Stomach (tissue), 19 donors: Measurements from ENCODE around the gene KCNIP4. TPM values are rescaled to one million over a fixed set of nuclear protein-coding genes. Genes with fewer than 3 reads are reported as not detected.
"Not testable (repeated sequence)": the region's sequence is repeated elsewhere in the genome, so short reads cannot be mapped to it uniquely, and the experiment has no call there.

Source experiments
- DNase-seq, 2 donors: peaks; one replicate each; pipeline versions ENCODE4 v3.0.0 to v3.0.0-alpha.2; 2013 to 2019
- H3K27ac ChIP-seq, 5 donors: fragments of 200-600 bp in 4 of 5; sonication (generic) in 4 of 5; one replicate each; pipeline ENCODE4 v1.5.1; 2013 to 2019; ENCODE audit warnings: mild to moderate bottlenecking in 1 of 5, moderate library complexity in 1 of 5
- H3K27me3 ChIP-seq, 3 donors: fragments of 200-600 bp; sonication (generic); one replicate each; pipeline ENCODE4 v1.5.1; 2017 to 2019; ENCODE audit warnings: mixed run types in 1 of 3
- H3K36me3 ChIP-seq, 4 donors: fragments of 200-600 bp; sonication (generic); 1 replicate in 3 of 4; 2 replicates in 1 of 4; pipeline ENCODE4 v1.5.1; 2016 to 2019
- H3K4me1 ChIP-seq, 4 donors: fragments of 200-600 bp; sonication (generic); one replicate each; pipeline ENCODE4 v1.5.1; 2016 to 2019
- H3K4me3 ChIP-seq, 4 donors: fragments of 200-600 bp; sonication (generic) in 3 of 4; one replicate each; pipeline ENCODE4 v1.5.1; 2016 to 2019; ENCODE audit warnings: mild to moderate bottlenecking in 1 of 4
- H3K9me3 ChIP-seq, 4 donors: fragments of 200-600 bp; sonication (generic); one replicate each; pipeline ENCODE4 v1.5.1; 2016 to 2019
- EP300 ChIP-seq: sonication (generic); formaldehyde crosslinking; IDR thresholded peaks from one replicate; pipeline ENCODE4 v1.6.1; 2017; ENCODE audit warnings: antibody characterized with exemption
- POLR2A ChIP-seq, 4 donors: fragments of 450-650 bp; IDR thresholded peaks; one replicate each; pipeline ENCODE4 v1.6.1; 2016; ENCODE audit warnings: antibody characterized with exemption in 4 of 4, control low read depth in 2 of 4, mild to moderate bottlenecking in 1 of 4, moderate library complexity in 1 of 4
- POLR2AphosphoS5 ChIP-seq, 3 donors: sonication (generic); formaldehyde crosslinking; IDR thresholded peaks; one replicate each; pipeline ENCODE4 v1.6.1; 2016; ENCODE audit warnings: antibody characterized with exemption in 3 of 3
- WGBS, 5 donors: extraction: QIAGEN DNeasy Blood & Tissue Kit in 3 of 5; methylation state at CpG; one replicate each; pipeline versions ENCODE4 v1.1.5 to v1.1.7; 2013 to 2018; 5-methylcytosine and 5-hydroxymethylcytosine counted together
- intact Hi-C: fragments of 100-400 bp; cut with DNase I; formaldehyde crosslinking; loops from one replicate; pipeline ENCODE4 v1.15.1; 2023; ENCODE audit warnings: low total_unique reads
- long read RNA-seq, 10 donors: transcript quantifications; one replicate each; lab custom pipeline, GENCODE V29; 2026
- polyA plus RNA-seq, 3 donors: library from polyadenylated mRNA; stranded (reverse); fragments of 200-250 nt; gene quantifications; one replicate each; pipeline ENCODE4 v1.2.3, GENCODE V29; 2013
- total RNA-seq, 5 donors: library from RNA; depleted of rRNA; stranded (reverse); fragments of >200 nt; gene quantifications; one replicate each; pipeline versions ENCODE4 v1.1.0 to v1.2.3, GENCODE V29; 2014 to 2016
- TF ChIP-seq, protein P1 (sequence below), 7 experiments: fragments of 450-650 bp in 4 of 7; fragments of 200-600 bp in 3 of 7; sonication (generic) in 3 of 7; IDR thresholded peaks; one replicate each; pipeline ENCODE4 v1.5.1; 2016 to 2019; ENCODE audit warnings: antibody characterized with exemption in 7 of 7, control low read depth in 2 of 7, mild to moderate bottlenecking in 1 of 7
- donor health status: healthy with polysubstance abuse.
- donor health status: Bipolar disorder and iron deficiency.
- donor health status: healthy.

The KCNIP4 gene
- total RNA-seq, result 1 to 10 TPM in 2 of 5 donors, not detected in 3; 1.2 to 1.8 TPM
- polyA plus RNA-seq, result 1 to 10 TPM in 1 of 3 donors, under 1 TPM in 1, not detected in 1; 0.23 to 1.4 TPM
- long read RNA-seq, donor 1, partial matches to known transcripts, result 0 of 1 reads
- long read RNA-seq, donor 1, other reads (novel, unspliced or antisense), result 0 of 1 reads
- long read RNA-seq, donor 2, partial matches to known transcripts, result 0 of 2 reads
- long read RNA-seq, donor 2, other reads (novel, unspliced or antisense), result 0 of 2 reads
- long read RNA-seq, donor 3, result 0 reads
- long read RNA-seq, donor 4, result 0 reads
- long read RNA-seq, donor 5, partial matches to known transcripts, result 0 of 1 reads
- long read RNA-seq, donor 5, other reads (novel, unspliced or antisense), result 0 of 1 reads
- long read RNA-seq, donor 6, result 0 reads
- long read RNA-seq, donor 7, transcript KCNIP4-203 (8 exons, 984 nt), result major isoform, 5 of 5 reads
- long read RNA-seq, donor 7, partial matches to known transcripts, result 0 of 5 reads
- long read RNA-seq, donor 7, other reads (novel, unspliced or antisense), result 0 of 5 reads
- long read RNA-seq, donor 8, result 0 reads
- long read RNA-seq, donor 9, result 0 reads
- long read RNA-seq, donor 10, result 0 reads

DNA sequence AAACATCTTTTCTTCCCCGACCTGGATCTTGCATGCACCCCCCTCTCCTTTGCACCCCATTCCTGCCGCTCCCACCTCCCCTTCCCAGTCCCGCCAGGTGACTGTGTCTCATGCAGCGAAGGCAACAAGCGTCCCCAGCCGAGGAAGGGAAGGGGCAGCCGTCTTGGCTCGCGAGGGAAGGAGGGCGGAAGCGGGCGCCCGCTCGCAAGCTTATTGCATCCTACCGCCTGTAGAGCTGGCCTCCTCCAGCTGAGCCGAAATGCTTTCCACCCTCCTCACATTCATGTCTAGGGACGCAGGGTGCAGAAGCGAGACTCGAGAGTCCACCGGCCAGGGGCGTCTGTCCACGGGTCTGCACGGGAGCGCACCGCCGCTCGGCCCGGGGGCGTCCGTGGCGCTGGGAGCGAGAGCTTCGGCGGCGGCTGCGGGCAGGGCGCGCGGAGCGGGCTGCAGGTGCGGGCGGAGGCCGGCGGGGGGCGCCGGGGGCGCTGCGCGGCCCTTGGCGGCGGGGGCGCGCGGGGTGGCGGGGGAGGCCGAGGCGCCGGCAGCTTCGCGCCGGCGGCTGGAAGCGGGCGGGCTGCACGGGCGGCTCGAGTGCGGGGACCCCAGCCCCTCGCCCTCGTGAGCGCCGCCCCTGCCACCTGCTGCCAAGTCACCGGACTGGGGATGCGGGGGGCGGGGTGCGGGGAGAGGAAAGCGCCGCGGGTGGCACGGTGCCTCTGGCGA, at the start of gene KCNIP4:
TSS of gene KCNIP4 (minus strand) at position 426 of the 726 bp plus-strand sequence.
- Histone ChIP-seq H3K4me1 (peaks cover 0 to 12% (median 3%) of the 10 kb centered on the region in 4 donors), H3K27me3 (peaks cover 0 to 35% (median 18%) of the 10 kb centered on the region in 3 donors), H3K27ac (no peak within 1 kb of the TSS), H3K36me3 (no peaks in the 10 kb centered on the region), H3K4me3 (peak within 1 kb of the TSS; percentile 15 to 39 (median 26)), H3K9me3 (no peaks in the 10 kb centered on the region)
- intact Hi-C loops, result no loop called here
- DNase-seq, result peak in 1 of 2 donors; percentile 46
- 2 to 5% (median 3%) methylated on average over 13 to 81 of the region's 81 CpGs for WGBS, 5 donors
- TF ChIP-seq EP300, result no peak
- TF ChIP-seq, protein P1, sequence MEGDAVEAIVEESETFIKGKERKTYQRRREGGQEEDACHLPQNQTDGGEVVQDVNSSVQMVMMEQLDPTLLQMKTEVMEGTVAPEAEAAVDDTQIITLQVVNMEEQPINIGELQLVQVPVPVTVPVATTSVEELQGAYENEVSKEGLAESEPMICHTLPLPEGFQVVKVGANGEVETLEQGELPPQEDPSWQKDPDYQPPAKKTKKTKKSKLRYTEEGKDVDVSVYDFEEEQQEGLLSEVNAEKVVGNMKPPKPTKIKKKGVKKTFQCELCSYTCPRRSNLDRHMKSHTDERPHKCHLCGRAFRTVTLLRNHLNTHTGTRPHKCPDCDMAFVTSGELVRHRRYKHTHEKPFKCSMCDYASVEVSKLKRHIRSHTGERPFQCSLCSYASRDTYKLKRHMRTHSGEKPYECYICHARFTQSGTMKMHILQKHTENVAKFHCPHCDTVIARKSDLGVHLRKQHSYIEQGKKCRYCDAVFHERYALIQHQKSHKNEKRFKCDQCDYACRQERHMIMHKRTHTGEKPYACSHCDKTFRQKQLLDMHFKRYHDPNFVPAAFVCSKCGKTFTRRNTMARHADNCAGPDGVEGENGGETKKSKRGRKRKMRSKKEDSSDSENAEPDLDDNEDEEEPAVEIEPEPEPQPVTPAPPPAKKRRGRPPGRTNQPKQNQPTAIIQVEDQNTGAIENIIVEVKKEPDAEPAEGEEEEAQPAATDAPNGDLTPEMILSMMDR (IDR thresholded peaks at IDR 0.05), result no peak
- no peak for TF ChIP-seq POLR2A (IDR thresholded peaks at IDR 0.05)
- no peak for TF ChIP-seq POLR2AphosphoS5 (IDR thresholded peaks at IDR 0.05)

DNA sequence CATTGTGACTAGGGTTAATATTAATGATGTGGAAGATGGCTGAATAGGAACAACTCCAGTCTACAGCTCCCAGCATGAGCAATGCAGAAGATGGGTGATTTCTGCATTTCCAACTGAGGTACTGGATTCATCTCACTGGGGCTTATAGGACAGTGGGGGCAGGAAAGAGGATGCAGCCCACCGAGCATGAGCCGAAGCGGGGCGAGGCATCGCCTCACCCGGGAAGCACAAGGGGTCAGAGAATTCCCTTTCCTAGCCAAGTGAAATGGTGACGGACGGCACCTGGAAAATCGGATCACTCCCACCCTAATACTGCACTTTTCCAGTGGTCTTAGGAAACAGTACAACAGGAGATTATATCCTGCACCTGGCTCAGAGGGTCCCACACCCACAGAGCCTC, 48.0 kb upstream of the KCNIP4 start:
- intact Hi-C loops, result not testable (repeated sequence)
- H3K9me3 ChIP-seq, result peaks cover 0 to 17% (median 7%) of the 10 kb centered on the region in 4 donors
- WGBS, 5 donors, result 81 to 98% (median 93%) methylated on average over 9 of the region's 9 CpGs

DNA sequence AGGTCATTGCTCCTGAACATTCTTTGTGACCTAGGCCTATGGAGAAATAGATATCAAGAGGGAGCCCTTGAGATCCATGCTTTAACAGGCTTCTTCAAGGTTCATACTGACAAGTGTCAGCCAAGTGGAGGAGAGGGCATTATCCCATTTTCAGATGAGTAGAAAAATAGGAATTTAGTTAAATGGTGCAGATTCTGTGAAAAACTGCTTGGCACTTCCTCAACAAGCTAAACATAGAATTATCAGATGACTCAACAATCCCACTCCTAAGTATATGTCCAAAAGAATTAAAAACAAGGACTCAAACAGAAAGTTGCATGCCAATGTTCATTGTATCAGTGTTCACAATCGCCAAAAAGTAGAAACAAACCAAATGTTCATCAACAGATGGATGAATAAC, 43.8 kb upstream of the KCNIP4 start:
- H3K9me3 ChIP-seq, result peaks cover 0 to 9% (median 7%) of the 10 kb centered on the region in 4 donors
- TF ChIP-seq POLR2AphosphoS5 (IDR thresholded peaks at IDR 0.05), result no peak
- no peak for TF ChIP-seq POLR2A (IDR thresholded peaks at IDR 0.05)
- TF ChIP-seq EP300, result no peak
- TF ChIP-seq, protein P1 (IDR thresholded peaks at IDR 0.05), result no peak
- H3K36me3 ChIP-seq, result no peaks in the 10 kb centered on the region
- 46 to 84% (median 76%) methylated on average over 1 of the region's 1 CpG for WGBS, 5 donors
- no peaks in the 10 kb centered on the region for H3K27me3 ChIP-seq
- intact Hi-C loops, result no loop called here
- H3K27ac ChIP-seq, result no peak overlapping the region
- no peaks in the 10 kb centered on the region for H3K4me1 ChIP-seq
- H3K4me3 ChIP-seq, result no peak overlapping the region
- DNase-seq, result peak in 1 of 2 donors; percentile 8

More for the DNA sequence above, 48.0 kb upstream of the KCNIP4 start:
- DNase-seq, H3K27me3 ChIP-seq, H3K4me3 ChIP-seq, H3K4me1 ChIP-seq, H3K36me3 ChIP-seq, H3K27ac ChIP-seq: not testable (repeated sequence)

DNA sequence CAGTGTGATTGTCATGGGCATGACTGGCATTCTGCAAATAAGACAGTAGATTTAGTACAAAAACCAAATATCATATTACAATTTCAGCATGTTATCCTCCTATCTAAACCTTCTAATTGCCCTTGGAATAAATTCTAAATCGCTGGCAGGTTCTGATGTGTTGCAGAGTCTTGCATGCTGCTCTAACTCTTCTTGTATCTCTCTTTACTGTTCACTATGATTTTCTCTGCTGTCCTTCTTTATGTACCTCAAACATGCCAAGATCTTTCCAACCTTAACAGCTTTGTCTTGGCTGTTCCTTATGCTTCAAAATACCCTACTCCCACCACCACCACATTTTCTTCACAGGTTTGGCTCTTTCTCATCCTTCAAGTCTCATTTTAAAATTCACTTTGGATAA, 43.0 kb upstream of the KCNIP4 start:
- H3K4me3 ChIP-seq, result no peak overlapping the region
- no peaks in the 10 kb centered on the region for H3K36me3 ChIP-seq
- intact Hi-C loops, result no loop called here
- peaks cover 0 to 1% (median under 1%) of the 10 kb centered on the region in 4 donors for H3K9me3 ChIP-seq
- 60 to 83% (median 79%) methylated on average over 1 of the region's 1 CpG for WGBS, 5 donors
- DNase-seq, result no peak
- no peaks in the 10 kb centered on the region for H3K4me1 ChIP-seq
- TF ChIP-seq POLR2AphosphoS5 (IDR thresholded peaks at IDR 0.05) (no peak), POLR2A (IDR thresholded peaks at IDR 0.05) (no peak), EP300 (no peak)
- TF ChIP-seq, protein P1 (IDR thresholded peaks at IDR 0.05), result no peak
- H3K27me3 ChIP-seq, result no peaks in the 10 kb centered on the region
- H3K27ac ChIP-seq, result no peak overlapping the region
